HG02852 (cell line): ENCODE measurements around the gene CHST15.

Experiments
- ATAC-seq: cut with Tn5 transposase; IDR thresholded peaks from one replicate; pipeline ENCODE4 v1.9.1; 2021; ENCODE audit warnings: mild to moderate bottlenecking, moderate library complexity; ENCODE audit not compliant: unreplicated experiment

The CHST15 gene

DNA sequence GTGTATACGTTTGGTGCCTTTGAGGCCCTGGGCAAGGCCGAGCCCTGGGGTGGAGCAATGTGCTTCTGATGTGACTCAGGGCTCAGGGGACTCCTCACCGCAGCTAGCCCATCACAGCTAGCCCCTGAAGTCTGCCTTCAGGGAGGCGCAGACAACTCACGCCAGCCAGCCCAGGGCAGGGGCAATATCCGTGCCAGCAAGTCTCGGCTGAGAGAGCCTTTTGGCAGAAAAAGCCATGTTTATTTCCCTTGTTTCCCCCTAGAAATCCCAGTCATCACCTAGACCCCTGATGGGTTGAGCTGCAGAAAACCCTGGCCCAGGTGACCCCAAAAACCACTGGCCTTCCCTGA is 90.4 kb downstream of the CHST15 start:
- no peak for ATAC-seq

DNA sequence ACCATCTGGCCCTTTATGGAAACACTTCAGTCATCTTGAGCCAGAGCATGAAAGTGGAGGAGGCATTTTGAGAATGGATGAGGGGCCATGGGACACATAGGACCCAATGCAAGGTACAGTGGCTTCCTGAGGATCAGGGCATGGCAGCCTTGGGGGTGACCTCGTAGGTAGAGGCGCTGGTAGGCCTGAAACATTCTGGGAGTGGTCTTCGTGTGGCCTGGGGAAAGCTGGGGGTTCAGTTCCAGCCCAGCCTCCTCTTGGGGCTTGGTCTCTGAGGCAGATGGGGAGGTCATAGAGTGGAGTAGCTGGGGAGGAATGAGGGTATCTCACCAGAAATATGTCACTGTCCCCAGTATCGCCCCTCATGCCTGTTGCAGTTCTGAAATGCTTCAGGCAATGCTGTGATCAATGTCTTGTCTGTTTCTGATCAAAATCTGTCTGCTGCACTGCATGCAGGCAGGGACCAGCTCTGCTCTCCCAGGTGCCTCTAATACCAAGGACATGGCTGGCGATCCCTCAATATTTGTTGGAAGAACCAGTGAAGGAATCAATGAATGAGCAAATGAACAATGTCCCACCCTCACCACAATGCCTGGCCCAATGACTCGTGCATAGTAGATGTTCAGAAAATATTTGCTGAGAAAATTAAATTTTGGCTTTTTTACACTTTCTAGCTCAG is 90.9 kb downstream of the CHST15 start:
- ATAC-seq, result no peak

DNA sequence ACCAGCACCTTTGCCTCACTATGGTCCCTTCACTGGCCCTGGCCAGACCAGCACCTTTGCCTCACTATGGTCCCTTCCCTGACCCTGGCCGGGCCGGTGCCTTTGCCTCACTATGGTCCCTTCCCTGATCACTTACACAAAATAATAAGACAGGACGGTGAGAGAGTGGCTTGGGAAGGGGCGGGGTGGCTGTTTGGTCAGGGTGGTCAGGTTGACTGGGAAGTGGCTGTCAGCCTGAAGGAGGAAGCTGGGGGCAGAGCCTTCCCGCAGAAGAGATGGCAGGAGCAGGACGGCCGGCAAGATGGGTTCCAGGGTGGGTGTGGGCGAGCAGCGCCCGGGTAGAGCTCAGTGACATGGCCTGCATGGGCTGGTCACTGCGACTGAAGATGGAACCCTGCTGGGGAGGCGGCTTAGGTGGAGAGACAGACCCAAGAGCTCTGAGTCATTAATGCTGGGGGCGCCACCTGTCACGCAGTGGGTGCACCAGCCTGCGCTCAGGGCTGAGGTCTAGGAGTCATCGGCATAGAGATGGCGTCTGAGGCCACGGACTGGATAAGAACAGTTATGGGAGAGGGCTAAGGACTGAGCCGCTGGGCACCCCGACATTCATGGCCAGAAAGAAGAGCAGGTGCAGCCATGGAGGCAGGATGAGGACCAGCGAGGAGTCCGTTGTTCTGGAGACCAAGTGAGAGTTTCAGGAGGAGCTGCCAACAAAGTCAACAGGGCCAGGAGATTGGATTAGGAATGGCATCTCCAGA is 91.8 kb downstream of the CHST15 start:
- ATAC-seq, result no peak

DNA sequence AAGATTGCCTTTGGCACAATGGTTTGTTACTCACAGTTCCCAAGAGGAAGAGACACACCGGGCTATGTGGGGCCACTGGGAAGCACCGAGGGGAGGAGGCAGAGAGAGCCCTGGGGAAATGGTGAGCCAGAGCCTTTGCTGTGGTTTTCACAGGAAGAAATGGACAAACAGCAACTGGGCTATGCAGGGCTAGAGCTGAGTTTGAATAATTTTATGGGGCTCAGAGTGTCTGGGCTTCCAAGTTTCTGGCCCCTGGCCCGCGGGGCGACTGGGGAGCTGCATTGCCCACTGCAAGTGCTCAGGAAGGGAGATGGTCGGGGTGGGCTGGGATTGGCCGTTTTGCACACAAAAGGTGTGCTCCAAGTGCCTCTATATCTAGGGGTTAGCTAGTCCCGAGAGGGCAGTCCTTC is 92.6 kb downstream of the CHST15 start:
- ATAC-seq, result no peak

DNA sequence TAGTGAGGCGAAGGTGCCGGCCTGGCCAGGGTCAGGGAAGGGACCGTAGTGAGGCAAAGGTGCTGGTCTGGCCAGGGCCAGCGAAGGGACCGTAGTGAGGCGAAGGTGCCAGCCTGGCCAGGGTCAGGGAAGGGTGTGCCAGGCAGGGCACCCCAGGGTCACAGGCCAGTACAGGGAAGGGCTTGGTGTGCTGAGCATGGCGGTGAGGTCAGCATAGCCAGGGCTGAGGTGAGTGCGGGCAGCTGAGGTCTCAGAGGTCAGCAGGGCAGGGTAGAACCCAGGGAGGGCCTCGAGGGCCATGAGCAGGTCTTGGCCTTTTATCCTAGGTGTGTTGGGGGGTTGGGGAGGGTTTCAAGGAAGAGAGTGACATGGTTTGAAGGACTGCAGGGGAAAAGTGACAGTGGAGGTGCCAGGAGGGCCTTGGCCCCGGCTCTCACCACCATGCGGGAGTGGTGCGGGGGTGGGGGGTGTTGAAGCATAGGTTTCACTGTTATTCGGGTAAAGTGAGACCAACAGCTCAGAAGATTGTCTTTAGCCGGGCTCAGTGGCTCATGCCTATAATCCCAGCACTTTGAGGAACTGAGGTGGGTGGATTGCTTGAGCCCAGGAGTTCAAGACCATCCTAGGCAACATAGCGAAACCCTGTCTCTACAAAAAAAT is 93.3 kb downstream of the CHST15 start:
- no peak for ATAC-seq

GRCh38 chr10:123999261-123999660 is 94.1 kb downstream of the CHST15 start:
- no peak for ATAC-seq

DNA sequence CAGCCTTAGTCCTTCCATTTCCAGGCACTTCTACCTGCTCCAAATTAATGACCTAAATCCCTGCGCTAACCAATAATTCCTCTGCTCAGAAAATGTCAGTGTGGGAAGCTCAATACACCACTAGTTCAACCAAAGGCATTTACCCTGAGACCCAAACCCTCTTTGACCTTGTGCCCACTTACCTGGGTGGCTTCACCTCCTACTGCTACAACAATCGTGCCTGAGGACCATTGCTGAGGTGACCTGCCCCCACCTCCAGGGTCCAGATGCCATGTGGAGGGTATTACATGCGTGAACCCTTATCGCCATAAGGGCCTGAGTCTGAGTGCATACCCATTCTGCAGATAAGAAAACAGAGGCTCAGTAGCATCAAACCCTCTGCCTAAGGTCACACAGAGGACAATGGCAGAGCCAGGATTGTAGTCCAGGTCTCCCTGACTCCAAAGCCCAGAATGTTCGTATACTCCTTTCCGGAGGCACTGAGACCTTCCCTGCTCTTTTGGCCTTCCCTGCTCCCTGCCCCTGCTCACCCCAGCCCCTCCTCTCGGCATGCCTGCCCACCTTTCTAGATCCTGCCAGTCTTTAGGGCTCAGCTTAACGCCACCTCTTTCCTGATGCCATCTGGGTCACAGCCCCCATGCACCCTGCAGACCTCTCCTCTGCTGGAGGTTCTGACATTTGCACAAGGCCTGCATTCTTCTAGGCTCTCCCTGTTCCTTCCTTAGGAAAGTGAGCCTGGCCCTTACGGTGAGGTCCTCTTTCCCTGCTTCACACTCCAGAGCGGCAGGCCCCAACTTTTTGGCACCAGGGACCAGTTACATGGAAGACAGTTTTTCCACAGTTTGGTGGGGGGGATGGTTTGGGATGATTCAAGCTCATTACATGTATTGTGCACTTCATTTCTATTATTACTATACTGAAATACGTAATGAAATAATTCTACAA is 94.9 kb downstream of the CHST15 start:
- ATAC-seq, result no peak

DNA sequence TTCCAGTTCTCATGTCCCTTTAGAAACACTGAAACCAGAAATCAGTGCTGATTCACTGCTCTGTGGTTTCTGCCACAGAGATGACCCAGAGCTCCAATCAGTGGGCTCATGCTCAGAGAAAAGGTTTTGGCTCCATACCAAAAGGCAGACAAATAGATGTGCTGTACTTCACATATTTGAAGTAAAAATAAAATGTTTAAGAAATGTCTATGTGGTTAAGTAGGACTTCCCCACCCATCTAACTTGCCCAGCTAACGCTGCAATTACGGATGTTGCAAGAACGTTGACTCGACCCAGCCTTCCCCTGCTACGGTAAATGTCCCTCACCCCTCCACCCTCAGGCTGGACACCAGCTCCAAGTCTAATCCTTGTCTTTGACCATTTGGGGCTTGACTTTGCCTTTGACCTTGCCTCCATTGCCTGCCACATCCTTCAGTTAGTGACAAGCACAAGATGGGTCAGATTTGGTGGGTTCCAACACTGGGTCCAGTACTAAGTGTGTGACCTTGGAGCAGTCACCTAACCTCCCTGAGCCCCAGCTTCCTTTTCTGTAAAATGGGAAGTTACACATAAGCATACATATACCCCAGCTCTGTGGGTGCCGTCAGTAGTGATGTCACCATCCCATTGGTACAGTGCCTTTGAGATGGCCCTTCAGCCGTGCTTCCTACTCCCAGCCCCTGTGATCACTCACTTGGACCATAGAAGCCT is 95.8 kb downstream of the CHST15 start:
- no peak for ATAC-seq

DNA sequence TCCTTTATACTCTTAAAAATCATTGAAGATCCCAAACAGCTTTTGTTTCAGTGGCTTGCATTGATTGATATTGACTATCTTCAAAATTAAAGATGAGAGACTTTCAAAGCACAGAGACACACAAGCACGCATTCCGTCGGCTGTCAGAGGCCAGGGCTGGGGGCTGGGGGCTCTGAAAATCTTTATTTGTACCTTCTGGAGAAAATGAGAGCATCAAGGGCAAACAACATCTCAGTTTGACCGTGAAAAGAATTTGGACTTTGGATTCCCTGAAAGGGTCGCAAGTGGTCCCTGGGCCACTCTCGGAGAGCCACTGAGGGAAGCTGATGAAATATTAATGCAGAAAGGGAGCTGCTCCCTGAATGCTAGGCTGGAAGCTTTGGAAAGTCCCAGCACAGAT is 96.4 kb downstream of the CHST15 start:
- ATAC-seq, result no peak

- no peak for ATAC-seq
Measured at GRCh38 chr10:123996302-123996701, 97.1 kb downstream of the CHST15 start.

DNA sequence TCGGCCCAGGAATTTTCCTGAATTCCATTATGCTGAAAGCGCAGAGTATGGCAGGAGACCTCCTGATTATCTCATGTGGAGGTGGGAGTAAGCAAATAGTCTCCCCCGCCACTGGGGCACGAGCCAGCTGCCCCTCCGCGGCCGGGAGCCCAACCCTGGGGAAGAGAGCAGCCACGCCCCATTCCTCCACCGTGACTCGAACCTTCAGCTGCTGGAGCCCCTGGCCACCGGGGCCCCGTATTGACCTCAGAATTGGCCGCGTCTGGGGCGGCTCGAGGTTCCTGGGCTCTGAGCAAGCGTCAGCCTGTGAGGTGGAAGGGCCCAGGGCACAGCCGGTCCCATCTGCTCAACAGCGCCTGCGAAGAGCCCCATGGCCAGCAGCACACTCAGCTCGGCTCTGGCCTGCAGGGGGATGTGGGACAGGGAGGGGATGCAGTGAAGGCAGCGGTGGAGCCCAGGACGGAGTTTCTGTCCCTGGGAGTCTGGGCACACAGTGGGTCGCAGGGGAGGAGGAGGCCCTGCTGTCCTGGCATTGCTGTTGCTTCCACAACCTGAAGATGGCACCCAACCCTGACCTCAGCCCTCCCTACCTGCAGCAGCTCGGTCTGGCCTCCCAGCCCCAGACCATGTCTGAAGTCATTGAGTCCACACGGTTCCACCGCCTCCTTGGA is 97.8 kb downstream of the CHST15 start:
- ATAC-seq, result no peak

DNA sequence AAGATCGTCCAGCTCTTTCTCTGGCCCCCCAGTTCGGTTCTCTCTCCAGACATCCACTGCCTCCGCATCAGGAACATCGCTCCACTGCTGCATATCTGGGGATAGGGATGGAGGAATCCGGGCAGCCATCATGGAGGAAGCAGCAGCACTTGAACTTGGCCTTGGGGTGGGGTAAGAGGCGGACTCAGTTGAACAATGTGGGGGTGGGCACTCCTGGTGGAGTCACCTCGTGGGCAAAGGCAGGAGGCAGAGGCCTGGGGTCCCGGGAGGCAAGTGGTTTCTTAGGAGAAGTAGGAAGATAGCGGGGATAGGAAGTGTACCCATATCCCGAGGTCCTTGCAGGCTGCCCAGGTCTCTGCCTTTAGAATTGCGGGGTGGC is 98.3 kb downstream of the CHST15 start:
- ATAC-seq, result no peak

DNA sequence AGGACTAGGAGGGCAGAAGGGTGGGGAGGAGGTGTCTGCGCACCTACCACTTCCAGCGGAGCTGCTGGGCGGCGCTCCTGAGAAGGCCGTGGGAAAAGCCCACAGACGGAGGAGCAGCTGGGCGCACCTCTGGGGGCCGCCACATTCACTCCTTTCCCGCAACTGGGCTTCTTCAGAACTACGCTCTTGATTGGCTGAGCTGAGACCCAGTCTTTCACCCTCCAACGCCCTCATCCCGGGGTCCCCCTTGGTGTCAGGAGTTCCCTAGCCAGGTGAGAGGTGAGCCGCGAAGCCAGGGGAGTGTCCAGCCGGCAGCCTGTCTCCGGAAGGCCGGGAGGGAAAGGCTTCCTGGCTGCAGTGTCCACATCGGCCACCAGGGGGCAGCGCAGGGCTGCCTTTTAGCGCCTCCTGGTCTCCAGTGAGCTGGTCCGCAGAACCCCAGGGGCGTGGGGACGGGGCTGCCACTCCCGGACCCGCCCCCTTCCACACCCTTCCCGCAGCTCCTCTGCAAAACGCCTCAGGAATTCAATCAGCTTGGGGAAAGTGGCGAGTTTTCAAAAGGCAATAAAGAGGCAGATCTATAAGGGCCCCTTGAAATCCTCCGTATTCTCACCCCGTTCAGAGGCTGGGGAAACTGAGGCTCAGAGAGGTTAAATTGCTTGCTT is 98.8 kb downstream of the CHST15 start:
- no peak for ATAC-seq

GRCh38 chr10:123993534-123994416 is 99.6 kb downstream of the CHST15 start:
- no peak for ATAC-seq

DNA sequence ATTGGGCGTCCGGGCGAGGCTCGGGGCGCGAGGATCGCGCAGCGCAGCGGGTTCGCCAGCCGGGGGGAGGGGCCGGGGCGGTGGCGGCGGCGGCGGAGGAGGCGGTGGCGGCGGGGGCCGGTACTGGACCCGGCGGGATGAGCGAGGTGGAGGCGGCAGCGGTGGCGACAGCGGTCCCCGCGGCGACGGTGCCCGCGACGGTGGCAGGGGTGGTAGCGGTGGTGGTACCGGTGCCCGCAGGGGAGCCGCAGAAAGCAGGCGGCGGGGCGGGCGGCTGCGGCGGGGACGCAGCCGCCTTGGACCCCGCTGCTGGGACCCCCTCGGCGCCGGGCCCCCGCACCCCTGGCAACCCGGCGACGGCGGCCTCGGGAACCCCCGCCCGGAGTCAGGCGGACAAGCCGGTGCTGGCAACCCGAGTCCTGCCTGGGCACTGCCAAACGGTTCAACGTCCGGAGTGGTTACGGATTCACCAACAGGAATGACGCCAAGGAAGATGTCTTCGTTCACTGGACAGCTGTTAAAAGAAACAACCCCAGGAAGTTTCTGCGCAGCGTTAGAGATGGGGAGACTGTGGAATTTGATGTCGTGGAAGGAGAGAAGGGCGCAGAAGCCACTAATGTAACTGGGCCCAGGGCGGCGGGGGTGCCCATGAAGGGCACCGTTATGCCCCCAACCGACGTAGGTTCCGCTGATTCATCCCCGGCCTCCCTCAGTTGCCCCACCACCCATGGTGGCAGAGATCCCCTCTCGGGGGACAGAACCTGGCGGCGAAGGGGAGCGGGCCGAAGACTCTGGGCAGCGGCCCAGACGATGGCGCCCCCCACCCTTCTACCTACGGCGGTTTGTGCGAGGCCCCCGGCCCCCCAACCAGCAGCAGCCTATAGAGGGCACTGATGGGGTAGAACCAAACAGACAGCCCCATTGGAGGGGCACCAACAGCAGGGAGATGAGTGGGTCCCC is 101.5 kb downstream of the CHST15 start:
- ATAC-seq, result no peak

GRCh38 chr10:123990889-123991288 is 102.5 kb downstream of the CHST15 start:
- ATAC-seq, result no peak

GRCh38 chr10:123988694-123989093 is 104.7 kb downstream of the CHST15 start:
- no peak for ATAC-seq
